Activated CD4-positive, CD25-positive, alpha-beta regulatory T cell treated with anti-CD3 and anti-CD28 coated beads, Interleukin-2, amount 50 U/mL, for 16 hours (primary cell): ENCODE data around the gene PCSK7.

ENCODE experiments used
- DNase-seq: peaks from one replicate; pipeline ENCODE4 v3.0.0-alpha.2; 2020; ENCODE audit warnings: low read depth, low spot score

PCSK7 gene

DNA sequence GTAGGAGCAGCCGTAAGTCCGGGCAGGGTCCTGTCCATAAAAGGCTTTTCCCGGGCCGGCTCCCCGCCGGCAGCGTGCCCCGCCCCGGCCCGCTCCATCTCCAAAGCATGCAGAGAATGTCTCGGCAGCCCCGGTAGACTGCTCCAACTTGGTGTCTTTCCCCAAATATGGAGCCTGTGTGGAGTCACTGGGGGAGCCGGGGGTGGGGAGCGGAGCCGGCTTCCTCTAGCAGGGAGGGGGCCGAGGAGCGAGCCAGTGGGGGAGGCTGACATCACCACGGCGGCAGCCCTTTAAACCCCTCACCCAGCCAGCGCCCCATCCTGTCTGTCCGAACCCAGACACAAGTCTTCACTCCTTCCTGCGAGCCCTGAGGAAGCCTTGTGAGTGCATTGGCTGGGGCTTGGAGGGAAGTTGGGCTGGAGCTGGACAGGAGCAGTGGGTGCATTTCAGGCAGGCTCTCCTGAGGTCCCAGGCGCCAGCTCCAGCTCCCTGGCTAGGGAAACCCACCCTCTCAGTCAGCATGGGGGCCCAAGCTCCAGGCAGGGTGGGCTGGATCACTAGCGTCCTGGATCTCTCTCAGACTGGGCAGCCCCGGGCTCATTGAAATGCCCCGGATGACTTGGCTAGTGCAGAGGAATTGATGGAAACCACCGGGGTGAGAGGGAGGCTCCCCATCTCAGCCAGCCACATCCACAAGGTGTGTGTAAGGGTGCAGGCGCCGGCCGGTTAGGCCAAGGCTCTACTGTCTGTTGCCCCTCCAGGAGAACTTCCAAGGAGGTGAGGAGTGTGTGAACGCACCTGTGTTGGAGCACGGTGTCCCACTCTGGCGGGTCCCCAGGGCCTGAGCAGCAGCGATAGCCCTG lies 32.6 kb downstream of the PCSK7 start, which contains the start of gene TAGLN:
Gene TAGLN, plus strand, starts transcription at position 318 of the 863 bp plus-strand sequence. CDS start 3,644 bp downstream, outside the sequence.
- no peak for DNase-seq

DNA sequence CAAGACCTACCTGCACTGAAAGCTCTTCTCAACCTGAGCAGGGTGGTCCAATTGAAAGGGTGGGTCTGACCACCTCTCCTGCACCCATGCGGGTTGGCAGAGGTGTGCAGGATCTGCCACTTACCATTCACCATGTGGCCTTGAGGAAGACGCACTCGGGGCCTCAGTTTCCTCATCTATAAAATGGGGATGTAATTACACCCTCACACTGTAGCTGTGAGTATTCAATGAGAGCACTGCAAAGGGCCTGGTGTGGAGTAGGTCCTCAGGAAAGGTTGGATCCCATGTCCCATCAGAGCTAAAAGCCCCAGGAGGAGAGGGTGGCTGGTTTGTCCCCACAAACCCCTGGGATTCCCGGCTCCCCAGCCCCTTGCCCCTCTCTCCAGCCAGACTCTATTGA lies 33.3 kb downstream of the PCSK7 start:
- DNase-seq: no peak

DNA sequence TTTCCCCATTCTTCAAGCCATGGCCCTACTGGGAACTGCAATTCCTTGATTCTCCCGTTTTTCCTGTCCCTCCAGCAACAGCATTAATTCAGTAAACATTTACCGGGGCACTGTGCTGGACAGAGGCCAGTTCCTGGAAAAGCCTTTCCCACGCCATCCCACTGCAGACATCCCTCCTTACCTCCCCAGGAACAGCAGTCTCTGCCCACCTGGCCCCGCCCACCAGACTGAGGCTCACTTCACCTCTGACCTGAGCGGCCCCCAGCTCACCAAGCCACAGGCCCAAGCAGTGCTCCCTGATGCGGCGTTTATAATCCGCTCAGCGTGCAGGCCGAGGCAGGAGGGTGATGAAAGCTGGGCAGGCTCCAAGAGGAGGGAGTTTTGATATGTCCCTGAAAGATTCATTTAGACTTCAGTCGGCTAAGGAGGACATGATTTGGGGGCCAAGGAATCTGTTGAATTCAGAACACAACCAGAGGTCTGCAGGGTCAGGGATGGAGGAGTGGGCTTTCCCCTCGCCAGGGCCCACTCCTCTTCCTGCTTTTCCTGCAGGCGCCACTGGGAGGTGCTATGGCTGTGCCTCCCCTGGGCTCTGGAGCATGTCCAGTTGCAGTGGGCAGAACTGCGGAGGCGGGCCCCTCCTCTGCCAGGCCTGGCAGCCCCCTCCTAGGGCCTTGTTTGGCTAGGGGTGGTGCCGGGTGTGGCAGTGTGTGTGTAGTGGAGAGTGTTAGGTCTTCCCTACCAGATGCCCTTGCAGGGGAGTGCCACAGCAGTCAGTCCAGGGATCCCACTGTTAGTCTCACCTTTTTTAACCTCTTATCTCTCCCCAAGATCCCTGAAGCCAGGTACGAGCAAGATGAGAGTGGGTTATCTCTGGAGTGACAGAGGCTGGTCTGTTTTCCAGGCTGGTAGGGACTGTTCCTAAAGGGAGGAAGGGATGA lies 34.1 kb downstream of the PCSK7 start:
- DNase-seq: no peak

DNA sequence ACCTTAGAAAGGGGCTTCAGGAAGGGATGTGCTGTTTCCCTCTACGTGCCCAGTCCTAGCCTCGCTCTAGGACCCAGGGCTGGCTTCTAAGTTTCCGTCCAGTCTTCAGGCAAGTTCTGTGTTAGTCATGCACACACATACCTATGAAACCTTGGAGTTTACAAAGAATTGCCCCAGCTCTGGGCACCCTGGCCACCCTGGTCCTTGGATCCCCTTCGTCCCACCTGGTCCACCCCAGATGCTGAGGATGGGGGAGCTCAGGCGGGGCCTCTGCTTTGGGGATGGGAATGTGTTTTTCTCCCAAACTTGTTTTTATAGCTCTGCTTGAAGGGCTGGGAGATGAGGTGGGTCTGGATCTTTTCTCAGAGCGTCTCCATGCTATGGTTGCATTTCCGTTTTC lies 34.9 kb downstream of the PCSK7 start:
- DNase-seq: no peak

DNA sequence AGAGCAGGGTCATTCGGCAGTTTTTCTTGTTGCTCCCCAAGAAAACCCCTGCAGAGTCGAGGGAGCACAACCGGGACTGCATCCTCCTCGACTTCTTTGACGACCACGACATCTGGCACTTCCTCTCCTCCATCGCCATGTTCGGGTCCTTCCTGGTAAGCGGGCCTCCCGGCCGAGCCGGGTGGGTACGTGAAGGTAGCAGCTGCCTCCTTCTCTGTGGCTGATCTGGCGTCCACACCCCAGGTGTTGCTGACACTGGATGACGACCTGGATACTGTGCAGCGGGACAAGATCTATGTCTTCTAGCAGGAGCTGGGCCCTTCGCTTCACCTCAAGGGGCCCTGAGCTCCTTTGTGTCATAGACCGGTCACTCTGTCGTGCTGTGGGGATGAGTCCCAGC lies 36.1 kb downstream of the PCSK7 start:
- no peak for DNase-seq

DNA sequence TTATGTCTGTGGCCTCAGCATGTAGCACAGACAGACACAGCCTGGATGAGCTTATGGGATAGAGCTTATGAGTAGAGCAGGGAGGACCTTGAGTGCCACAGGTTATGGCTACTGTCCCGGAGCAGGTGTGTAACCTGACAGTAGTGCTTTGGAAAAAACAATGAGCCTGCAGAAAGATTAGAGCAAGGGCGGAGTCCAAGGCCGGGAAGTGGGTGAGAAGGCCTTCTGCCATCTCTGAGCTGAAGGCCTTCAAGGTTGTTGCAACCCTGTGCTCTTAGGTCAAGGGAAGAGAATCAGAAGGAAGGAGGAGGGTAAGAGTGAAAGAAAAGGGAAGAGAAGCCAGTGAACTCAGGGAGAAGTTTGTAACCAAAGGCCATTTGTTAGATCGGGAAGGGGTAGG lies 36.6 kb downstream of the PCSK7 start:
- no peak for DNase-seq

DNA sequence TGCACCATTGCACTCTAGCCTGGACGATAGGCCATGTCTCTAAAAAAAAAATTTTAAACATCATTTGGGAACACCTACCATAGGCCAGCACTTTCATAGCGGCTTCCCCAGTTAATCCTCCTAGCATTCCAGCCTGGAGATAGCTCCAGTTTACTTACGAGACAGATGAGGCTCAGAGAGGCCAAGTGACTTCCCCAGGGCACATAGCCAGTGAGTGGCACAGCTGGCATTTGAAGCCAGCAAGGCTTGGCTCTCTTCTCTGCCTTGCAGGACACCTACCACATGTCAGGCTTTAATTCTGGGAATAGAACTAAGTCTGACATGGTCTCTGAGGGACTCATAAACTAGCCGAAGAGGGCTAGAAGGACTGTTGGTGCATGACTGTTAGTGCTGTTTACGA lies 37.6 kb downstream of the PCSK7 start:
- DNase-seq: no peak

DNA sequence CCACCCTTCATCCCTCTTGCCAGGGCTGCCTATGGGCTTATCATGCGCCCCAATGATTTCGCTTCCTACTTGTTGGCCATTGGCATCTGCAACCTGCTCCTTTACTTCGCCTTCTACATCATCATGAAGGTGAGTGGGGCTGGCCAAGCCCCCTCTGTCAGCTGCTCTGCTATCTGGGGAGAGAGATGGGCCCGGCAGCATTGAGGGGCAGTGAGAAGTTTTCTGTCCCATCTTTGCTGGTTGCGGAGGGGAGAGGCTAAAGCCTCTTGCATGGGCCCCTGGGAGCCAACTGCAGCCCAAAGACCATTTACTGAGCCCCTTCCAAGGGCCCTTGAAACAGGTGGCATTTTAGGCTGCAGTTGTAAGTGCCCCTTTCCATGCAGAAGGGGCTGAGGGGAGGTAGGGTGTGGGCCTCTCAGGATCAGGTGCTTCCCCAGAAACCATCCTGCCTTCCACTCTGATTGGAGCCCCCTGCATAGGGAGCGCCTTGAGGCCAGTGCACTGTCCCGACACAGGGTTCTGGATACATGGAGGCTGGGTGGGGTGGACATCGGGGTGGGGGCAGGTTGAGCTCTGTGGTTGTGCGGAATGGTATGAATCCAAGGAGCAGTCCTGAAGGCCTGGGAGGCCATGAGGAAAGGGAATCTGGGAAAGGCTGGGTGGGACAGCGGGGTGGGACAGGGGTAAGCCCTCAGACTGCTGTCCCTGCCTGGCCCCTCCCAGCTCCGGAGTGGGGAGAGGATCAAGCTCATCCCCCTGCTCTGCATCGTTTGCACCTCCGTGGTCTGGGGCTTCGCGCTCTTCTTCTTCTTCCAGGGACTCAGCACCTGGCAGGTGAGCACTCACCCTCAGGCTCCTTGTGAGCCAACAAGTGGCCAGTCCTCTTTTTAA lies 38.5 kb downstream of the PCSK7 start:
- DNase-seq: no peak

DNA sequence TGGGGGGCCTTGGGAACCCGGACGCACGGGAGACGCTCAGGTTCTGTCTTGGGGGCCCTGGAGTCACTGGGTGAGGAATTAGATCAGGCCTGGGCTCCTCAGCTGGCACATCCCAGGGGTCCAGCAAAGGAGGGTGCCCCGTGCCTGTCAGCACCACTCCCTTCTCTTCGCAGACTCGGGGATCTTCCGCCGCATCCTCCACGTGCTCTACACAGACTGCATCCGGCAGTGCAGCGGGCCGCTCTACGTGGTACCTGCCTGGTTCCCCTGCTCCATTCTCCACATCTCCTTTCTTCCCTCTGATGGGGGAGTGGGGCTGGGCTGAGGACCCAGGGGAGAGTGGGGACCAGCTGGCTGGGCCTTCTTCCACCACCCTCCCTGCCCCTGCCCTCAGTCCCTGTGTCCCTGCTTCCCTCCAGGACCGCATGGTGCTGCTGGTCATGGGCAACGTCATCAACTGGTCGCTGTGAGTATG lies 39.4 kb downstream of the PCSK7 start:
- DNase-seq: no peak

DNA sequence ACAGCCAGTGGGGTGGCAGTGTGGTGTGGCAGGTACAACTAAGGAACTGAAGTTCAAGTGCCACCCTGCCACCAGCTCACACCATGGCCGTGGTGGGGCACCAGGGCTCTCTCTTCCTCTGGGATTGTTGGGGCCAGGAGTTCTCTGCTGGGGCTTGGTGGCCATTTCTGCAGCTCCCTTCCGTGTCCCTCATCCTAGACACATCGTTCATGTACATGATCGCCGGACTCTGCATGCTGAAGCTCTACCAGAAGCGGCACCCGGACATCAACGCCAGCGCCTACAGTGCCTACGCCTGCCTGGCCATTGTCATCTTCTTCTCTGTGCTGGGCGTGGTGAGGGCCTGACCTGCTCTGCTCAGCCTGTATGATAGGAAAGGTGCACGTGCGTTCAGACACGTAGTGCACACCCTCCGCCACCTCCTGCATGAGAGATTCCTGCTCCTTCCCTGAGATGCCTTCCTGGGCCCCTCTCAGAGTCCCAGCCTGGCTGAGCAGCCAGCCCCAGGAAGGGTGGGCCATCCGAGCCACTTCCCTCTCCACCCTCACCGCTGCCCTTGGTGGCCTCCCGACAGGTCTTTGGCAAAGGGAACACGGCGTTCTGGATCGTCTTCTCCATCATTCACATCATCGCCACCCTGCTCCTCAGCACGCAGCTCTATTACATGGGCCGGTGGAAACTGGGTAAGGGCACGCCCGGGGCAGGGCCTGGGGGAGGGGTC lies 40.0 kb downstream of the PCSK7 start:
- no peak for DNase-seq

DNA sequence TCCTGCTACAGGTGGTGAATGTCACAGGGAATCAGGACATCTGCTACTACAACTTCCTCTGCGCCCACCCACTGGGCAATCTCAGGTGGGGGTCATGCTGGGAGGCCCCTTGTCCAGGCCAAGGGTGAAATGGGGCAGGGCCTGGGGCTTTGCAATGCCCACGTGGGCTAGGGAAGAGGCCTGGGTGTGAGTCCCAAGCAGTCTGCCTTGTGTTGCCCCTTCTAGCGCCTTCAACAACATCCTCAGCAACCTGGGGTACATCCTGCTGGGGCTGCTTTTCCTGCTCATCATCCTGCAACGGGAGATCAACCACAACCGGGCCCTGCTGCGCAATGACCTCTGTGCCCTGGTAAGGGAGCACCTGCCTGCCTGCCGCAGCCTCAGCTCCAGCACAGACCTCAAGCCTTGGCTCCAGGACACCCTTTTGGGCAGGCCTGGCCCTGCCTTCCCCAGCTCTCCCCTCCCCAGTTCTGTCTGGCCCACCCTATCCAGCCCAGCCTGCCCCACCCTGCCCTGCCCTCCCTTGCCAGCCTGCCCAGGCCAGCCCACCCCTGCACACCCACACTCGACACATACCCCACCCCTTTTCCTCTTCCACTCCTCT lies 41.8 kb downstream of the PCSK7 start:
- DNase-seq: no peak

DNA sequence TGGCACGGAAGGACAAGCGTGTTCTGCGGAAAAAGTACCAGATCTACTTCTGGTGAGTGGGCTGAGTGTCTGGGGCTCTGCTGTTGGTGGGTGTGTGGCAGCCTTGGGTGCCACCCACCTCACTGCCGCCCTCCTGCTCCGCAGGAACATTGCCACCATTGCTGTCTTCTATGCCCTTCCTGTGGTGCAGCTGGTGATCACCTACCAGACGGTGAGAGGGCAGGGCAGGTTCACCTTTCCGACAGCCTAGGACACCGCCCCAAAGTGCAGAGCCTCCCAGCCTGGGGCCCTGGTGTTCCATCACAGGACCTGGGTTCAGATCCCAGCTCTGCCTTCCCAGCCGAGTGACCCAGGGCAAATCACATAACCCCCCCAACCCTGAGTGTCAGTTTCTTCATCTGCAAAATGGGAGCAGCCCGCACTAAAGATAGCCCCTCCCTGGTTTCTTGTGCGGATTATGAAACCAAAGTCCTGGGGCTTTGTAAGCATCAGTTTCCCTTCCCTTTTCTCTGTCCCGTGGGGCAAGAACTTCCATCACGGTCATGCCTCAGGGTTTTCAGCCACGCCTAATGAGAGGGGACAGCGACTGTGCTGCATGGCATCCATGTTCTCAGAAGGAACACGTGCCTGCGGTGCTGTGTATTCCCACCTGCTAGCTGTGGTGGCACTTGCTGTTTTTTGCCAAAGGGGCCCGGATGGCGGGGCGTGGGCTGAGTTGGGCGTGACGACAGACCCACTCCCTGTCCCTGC lies 42.5 kb downstream of the PCSK7 start:
- no peak for DNase-seq

DNA sequence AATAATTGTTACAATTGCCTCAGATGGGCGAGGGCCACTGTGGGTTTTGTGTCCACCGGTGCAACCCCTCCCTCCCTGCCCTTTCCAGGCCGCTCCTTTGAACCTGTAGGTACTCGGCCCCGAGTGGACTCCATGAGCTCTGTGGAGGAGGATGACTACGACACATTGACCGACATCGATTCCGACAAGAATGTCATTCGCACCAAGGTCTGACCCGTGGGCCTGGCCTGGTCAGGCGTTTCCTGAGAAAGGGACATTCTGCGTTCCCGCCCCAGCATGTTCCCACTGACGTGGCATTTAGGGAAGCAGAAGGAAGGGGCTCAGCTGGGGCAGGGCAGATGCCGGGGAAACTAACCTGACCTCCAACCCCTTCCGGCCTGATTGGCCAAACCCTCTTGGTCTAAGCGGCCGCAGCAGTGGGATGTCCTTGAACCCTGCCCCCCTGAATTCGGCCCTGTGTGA lies 43.2 kb downstream of the PCSK7 start:
- no peak for DNase-seq

DNA sequence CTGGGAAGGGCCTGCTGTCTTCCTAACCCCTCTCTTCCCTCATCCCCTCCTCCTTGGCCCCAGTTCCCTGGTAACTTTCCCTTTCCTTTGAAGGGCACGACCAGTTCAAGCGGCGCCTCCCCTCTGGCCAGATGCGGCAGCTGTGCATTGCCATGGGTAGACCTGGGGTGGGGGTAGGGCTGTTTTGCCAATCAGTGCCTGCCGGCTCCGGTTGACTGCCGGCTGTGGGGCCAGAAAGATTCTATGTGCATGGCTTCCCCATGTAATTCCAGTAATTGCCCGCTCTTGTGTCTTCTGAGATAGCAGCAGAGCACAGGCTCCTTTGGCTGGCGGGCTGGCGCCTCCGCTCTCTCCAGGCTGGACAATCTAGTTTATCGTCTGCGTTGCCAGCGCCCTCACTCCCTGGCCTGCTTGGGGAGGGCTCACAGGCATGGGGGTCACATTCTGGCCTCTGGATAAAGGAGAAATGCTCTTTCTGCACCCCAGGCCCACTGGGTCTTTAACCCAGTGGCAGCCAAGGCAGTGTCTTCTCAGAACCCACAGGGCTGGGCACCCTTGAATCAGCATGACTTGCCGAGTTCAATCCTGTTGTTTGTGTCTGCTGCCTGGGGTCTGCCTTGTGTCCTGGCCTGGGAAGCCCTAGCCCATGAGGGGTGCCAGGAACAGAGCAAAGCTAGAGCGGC lies 43.9 kb downstream of the PCSK7 start:
- no peak for DNase-seq

DNA sequence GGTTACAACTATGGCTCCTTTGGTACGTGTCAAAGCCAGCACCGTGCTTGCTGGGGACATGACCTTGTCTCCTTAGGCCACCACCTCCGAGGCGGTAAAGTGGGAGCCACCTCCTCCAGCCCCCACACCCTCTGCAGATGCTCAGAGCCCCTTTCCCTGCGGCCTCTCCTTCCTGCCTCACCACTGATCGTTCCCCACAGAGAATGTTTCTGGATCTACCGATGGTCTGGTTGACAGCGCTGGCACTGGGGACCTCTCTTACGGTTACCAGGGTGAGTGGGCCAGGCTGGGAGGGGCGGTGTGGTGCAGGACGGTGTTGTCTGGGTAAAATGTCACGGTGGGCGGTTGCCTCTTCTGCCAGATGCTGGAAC lies 44.5 kb downstream of the PCSK7 start:
- no peak for DNase-seq

DNA sequence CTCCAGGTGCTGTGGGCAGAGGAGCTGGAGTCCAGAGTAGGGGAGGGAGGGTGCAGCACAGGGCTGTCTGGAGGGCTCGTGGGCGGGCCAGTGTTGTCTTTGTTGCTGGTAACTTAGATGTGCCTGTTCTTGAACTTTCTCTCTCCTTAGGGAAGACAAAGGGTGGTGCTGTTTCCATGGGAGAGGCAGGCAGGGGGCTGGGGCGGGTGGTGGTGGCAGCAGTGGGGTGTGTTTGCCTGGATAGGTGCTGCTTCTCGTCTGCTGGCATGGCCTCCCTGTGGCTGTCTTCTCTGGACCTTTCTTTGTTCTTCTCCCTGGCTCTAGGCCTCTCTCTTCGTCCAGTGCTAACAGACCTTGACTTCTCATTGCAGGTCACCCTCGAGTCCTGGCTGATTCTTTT lies 44.9 kb downstream of the PCSK7 start:
- DNase-seq: no peak

DNA sequence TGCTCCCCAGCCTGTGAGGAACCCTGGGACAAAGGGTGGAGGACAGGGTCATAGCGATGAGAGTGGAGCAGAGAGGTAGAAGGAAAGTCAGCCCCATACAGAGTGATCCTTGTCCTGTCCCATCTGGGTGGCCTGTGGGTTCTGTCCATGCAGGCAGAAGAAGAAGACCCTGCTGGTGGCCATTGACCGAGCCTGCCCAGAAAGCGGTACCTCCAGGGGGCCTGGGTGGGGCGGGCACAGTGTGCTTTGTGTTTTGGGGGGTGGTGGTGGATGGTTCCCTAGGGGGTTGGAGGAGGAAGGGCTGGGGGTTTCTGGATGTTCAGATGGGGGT lies 45.5 kb downstream of the PCSK7 start:
- DNase-seq: no peak

DNA sequence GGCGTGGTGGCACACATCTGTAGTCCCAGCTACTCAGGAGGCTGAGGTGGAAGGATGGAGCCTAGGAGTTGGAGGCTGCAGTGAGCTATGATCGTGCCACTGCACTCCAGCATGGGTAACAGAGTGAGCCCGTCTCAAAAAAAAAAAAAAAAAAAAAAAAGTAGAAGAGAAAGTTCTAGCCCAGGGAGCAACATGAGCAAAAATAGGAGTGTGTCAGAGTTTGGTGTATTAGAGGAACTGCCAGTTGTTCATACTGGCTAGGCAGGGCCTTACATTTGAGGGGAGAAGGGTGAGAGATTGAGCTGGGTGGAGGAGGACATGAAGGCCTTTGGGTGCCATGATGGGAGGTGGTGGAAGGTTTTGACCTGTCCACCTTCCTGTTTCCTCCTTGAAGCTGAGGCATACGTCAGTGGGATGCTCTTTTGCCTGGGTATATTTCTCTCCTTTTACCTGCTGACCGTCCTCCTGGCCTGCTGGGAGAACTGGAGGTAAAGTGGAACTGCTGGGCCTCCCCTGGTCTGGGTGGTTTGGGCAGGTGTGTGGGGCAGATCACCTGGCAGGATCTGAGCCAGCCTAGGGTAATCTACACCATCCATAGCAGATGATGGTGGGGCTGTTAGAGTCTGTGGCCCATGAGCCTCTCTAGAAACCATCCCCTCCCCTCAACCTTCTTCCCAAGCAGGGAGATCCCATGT lies 46.0 kb downstream of the PCSK7 start:
- DNase-seq: no peak
